BE2C (cell line): Measurements from ENCODE around the gene SDF2L1.
"Not testable (repeated sequence)": the region's sequence is repeated elsewhere in the genome, so short reads cannot be mapped to it uniquely, and the experiment has no call there.

ENCODE experiments used
- DNase-seq: peaks from one replicate; pipeline ENCODE4 v3.0.0-alpha.2; 2020
- H3K27me3 ChIP-seq: fragments of 250-450 bp; sonication (Bioruptor Pico); 2 replicates; pipeline ENCODE4 v1.5.1; 2020; ENCODE audit warnings: mild to moderate bottlenecking
- H3K36me3 ChIP-seq: fragments of 250-450 bp; sonication (Bioruptor Pico); 2 replicates; pipeline ENCODE4 v1.5.1; 2020; ENCODE audit warnings: mild to moderate bottlenecking
- H3K4me1 ChIP-seq: fragments of 250-450 bp; sonication (Bioruptor Pico); 2 replicates; pipeline ENCODE4 v1.5.1; 2020
- H3K4me3 ChIP-seq: 2 replicates; pipeline ENCODE4 v1.5.1; 2011; ENCODE audit warnings: low read depth, low read length
- H3K9me3 ChIP-seq: fragments of 250-450 bp; sonication (Bioruptor Pico); 2 replicates; pipeline ENCODE4 v1.5.1; 2020
- TF ChIP-seq, protein P1 (sequence below): IDR thresholded peaks from 2 replicates; pipeline ENCODE4 v1.5.1; 2012; ENCODE audit warnings: mild to moderate bottlenecking, low read depth, low read length

Gene SDF2L1

DNA sequence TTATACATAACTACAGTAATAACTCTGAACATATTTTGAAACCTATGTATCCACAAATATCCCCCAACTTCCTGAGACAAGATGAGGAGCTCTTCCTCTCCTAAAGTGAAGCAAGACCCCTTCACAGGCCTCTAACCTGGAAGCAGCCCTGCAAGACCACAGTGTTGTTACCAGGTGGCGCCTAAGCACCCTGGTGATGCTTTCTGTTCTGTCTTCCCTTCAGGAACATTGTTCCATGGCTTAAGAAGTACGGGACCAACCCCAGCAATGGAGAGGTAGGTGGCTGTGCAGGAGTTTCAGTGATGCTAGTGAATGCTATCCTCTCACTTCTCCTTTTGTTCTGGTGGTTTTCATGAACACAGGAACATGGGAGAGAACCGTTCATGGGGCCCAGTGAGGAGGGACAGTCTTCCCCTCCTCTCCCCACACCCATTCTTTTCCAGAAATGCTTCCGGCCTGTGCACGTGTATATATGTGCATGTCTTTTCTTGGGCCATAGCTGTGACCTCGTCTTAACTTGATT, 30.1 kb downstream of the SDF2L1 start:
- Histone ChIP-seq H3K9me3 (no peaks in the 10 kb centered on the region), H3K4me3 (no peak overlapping the region), H3K27me3 (no peaks in the 10 kb centered on the region), H3K36me3 (peaks cover 53% of the 10 kb centered on the region), H3K4me1 (no peaks in the 10 kb centered on the region)
- DNase-seq = no peak
- TF ChIP-seq, protein P1, sequence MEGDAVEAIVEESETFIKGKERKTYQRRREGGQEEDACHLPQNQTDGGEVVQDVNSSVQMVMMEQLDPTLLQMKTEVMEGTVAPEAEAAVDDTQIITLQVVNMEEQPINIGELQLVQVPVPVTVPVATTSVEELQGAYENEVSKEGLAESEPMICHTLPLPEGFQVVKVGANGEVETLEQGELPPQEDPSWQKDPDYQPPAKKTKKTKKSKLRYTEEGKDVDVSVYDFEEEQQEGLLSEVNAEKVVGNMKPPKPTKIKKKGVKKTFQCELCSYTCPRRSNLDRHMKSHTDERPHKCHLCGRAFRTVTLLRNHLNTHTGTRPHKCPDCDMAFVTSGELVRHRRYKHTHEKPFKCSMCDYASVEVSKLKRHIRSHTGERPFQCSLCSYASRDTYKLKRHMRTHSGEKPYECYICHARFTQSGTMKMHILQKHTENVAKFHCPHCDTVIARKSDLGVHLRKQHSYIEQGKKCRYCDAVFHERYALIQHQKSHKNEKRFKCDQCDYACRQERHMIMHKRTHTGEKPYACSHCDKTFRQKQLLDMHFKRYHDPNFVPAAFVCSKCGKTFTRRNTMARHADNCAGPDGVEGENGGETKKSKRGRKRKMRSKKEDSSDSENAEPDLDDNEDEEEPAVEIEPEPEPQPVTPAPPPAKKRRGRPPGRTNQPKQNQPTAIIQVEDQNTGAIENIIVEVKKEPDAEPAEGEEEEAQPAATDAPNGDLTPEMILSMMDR = no peak

DNA sequence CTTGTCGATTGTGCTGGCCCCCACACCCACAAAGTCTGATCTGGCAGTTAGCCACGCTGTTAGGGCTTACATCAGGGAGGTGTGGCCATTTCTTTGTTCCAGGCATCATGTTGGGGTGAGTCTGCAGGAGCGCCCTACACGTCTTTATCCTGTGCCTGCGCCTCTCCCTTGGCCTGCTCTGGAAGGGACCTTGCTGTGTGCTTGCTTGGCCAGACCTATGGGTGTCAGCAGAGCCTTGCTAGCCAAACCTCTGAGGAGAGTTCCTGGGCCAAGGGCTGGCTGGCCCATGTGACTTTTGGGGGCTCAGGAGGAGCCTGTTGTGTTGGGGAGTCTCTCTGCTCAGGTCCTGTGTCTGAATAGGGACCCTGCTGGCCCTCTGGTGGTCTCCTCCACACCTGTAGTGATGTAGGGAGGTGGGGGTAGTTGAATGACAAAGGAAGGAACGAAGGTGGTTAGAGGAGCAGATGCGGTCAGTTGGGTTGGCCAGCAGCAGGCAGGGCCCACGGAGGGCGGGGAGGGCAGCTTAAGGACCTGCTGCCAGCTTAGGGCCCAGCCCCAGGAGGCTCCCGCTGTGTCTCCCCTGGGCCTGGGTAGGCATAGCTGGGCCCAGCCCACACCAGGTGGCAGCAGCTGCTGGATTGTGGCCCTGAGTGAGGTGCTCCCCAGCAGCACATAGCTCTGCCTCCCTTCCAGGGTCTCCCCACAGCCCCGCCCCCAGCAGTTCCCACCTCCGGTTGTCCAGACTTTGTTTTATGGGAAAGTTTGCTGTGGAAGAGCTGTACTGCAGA, 31.6 kb downstream of the SDF2L1 start:
- H3K9me3 ChIP-seq = no peaks in the 10 kb centered on the region
- no peaks in the 10 kb centered on the region for H3K4me1 ChIP-seq
- no peaks in the 10 kb centered on the region for H3K27me3 ChIP-seq
- DNase-seq = no peak
- H3K36me3 ChIP-seq = peaks cover 53% of the 10 kb centered on the region
- TF ChIP-seq, protein P1 = no peak
- no peak overlapping the region for H3K4me3 ChIP-seq

DNA sequence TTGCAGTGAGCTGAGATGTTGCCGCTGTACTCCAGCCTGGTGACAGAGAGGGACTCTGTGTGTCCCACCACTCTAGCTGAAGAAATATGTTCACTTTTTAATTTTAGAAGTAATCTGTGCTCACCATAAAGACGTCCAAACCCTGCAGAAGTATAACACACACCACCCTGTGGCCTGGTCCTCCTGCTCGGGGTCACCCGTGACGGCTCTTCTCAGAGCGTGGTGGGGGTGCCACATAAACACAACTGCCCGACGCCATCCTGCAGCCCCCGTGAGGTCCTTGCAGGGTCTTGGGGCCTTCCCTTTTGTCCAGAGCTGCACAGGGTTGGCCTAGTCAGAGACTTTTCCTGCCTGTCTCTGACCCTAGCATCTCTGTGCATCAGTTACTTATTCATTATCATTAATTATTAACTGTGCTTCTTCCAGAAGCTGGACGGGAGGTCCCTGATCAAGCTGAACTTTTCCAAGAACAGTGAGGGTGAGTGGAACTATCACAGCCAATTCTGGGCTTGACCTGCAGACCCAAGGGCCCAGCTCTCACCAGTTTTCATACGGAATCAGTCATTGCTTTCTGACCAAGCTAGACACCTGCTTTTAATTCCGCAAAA, 32.6 kb downstream of the SDF2L1 start:
- no peaks in the 10 kb centered on the region for H3K27me3 ChIP-seq
- H3K4me1 ChIP-seq = no peaks in the 10 kb centered on the region
- TF ChIP-seq, protein P1 = no peak
- no peak for DNase-seq
- no peak overlapping the region for H3K4me3 ChIP-seq
- peaks cover 53% of the 10 kb centered on the region for H3K36me3 ChIP-seq
- H3K9me3 ChIP-seq = no peaks in the 10 kb centered on the region

DNA sequence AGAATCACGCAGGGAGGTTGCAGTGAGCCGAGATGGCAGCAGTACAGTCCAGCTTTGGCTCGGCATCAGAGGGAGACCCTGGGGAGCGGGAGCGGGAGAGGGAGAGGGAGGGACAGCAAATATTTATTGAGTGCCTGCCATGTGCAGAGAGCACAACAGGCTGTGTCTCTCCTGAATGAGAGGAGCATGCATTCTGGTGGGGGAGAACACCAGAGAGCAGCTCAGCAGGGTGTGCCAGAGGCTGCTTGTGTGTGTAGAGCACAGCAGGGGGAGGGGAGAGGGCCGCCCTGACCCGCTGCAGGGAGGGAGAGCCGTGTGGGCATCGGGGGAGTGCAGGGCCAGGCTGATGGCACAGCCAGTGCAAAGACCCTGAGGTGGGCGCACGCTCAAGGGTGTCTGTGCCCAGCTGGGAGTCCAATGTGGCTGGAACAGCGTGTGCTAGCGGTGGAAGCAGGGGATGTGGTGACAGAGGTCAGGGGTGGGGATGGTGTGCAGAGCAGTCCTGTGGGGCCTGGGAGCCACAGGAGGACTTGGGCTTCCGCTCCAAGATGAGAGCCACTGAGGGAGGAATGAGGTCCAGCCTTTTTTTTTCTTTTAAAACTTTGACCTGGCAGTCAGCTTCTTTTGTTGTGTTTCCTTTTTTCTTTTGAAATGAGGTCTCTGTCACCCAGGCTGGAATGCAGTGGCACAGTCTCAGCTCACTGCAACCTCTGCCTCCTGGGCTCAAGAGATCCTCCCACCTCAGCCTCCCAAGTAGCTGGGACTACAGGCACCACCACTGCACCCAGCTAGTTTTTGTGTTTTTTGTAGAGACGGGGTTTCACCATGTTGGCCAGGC, 35.7 kb downstream of the SDF2L1 start:
- Histone ChIP-seq H3K9me3 (no peaks in the 10 kb centered on the region), H3K4me1 (no peaks in the 10 kb centered on the region), H3K36me3 (peaks cover 33% of the 10 kb centered on the region), H3K27me3 (no peaks in the 10 kb centered on the region), H3K4me3 (no peak overlapping the region)
- DNase-seq = no peak
- TF ChIP-seq, protein P1 = no peak

DNA sequence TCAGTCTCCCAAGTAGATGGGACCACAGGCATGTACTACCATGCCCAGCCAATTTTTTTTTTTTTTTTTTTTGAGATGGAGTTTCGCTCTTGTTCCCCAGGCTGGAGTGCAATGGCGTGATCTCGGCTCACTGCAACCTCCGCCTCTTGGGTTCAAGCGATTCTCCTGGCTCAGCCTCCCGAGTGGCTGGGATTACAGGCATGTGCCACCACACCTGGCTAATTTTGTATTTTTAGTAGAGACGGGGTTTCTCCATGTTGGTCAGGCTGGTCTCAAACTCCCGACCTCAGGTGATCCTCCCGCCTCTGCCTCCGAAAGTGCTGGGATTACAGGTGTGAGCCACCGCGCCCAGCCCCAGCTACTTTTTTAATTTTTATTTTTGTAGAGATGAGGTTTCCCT, 36.7 kb downstream of the SDF2L1 start:
- H3K4me1 ChIP-seq, H3K4me3 ChIP-seq, H3K9me3 ChIP-seq, H3K27me3 ChIP-seq, DNase-seq: not testable (repeated sequence)
- peaks cover 23% of the 10 kb centered on the region for H3K36me3 ChIP-seq

DNA sequence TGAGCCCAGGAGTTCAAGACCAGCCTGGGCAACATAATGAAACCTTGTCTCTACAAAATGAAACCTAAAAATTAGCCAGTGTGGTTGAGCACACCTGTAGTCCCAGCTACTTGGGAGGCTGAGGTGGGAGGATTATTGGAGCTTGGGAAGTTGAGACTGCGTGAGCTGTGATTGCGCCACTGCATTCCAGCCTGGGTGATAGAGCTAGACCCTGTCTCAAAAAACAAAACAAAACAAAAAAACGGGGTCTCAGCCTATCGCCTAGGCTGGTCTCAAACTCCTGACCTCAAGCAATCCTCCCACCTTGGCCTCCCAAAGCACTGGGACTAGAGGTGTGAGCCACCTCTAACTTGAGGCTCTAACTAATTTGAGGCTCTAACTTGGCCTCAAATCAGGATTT, 37.3 kb downstream of the SDF2L1 start:
- TF ChIP-seq, protein P1 = no peak
- Histone ChIP-seq H3K4me3 (no peak overlapping the region), H3K36me3 (peaks cover 18% of the 10 kb centered on the region), H3K9me3 (no peaks in the 10 kb centered on the region), H3K4me1 (no peaks in the 10 kb centered on the region), H3K27me3 (no peaks in the 10 kb centered on the region)
- no peak for DNase-seq
